IPS DF 6.9 (cell line): Measurements from ENCODE around the gene CHKA.

Experiments used
- DNase-seq: peaks from one replicate; pipeline ENCODE4 v3.0.0-alpha.2; 2013; ENCODE audit warnings: low read depth, low spot score
- H3K27ac ChIP-seq: one replicate; pipeline ENCODE4 v1.5.1; 2013; ENCODE audit warnings: low read length, control low read depth
- H3K27me3 ChIP-seq: 2 replicates; pipeline ENCODE4 v1.6.1; 2013; ENCODE audit warnings: mild to moderate bottlenecking, low read length; ENCODE audit not compliant: control insufficient read depth, insufficient read depth
- H3K36me3 ChIP-seq: 2 replicates; pipeline ENCODE4 v1.6.1; 2013; ENCODE audit warnings: low read length; ENCODE audit not compliant: control insufficient read depth, insufficient read depth
- H3K4me1 ChIP-seq: 2 replicates; pipeline ENCODE4 v1.6.1; 2013; ENCODE audit warnings: low read length; ENCODE audit not compliant: control insufficient read depth, insufficient read depth
- H3K4me3 ChIP-seq: 2 replicates; pipeline ENCODE4 v1.5.1; 2013; ENCODE audit warnings: mild to moderate bottlenecking, low read length
- H3K9me3 ChIP-seq: 2 replicates; pipeline ENCODE4 v1.6.1; 2013; ENCODE audit warnings: low read length, inconsistent platforms; ENCODE audit not compliant: control insufficient read depth, insufficient read depth
- WGBS: extraction: QIAGEN DNeasy Blood & Tissue Kit; methylation state at CpG from one replicate; pipeline ENCODE4 v1.1.7; 2013; ENCODE audit warnings: mixed read lengths, missing lambda C conversion rate; ENCODE audit not compliant: insufficient read length, insufficient coverage; 5-methylcytosine and 5-hydroxymethylcytosine counted together

The CHKA gene

GRCh38 chr11:68052137-68052873 lies 68.9 kb downstream of the CHKA start:
- Histone ChIP-seq H3K27me3 (no peaks in the 10 kb centered on the region), H3K27ac (no peak overlapping the region), H3K4me1 (no peaks in the 10 kb centered on the region; the same call in 1 of the 2 replicates), H3K9me3 (no peaks in the 10 kb centered on the region), H3K4me3 (no peak overlapping the region), H3K36me3 (peaks cover 12% of the 10 kb centered on the region)
- no peak for DNase-seq
- WGBS = no CpG with 5 or more reads among the region's 15 CpGs

- Histone ChIP-seq H3K9me3 (no peaks in the 10 kb centered on the region), H3K4me1 (no peaks in the 10 kb centered on the region; the same call in 1 of the 2 replicates), H3K27ac (no peak overlapping the region), H3K4me3 (no peak overlapping the region), H3K27me3 (no peaks in the 10 kb centered on the region), H3K36me3 (peaks cover 12% of the 10 kb centered on the region)
- no peak for DNase-seq
- WGBS = no CpG with 5 or more reads among the region's 14 CpGs
These were observed 69.7 kb downstream of the CHKA start for GRCh38 chr11:68051191-68052136.

- no peaks in the 10 kb centered on the region for H3K9me3 ChIP-seq
- H3K36me3 ChIP-seq = peaks cover 12% of the 10 kb centered on the region
- no peak for DNase-seq
- no peaks in the 10 kb centered on the region for H3K27me3 ChIP-seq
- no peaks in the 10 kb centered on the region; the same call in 1 of the 2 replicates for H3K4me1 ChIP-seq
- H3K4me3 ChIP-seq = no peak overlapping the region
- no peak overlapping the region for H3K27ac ChIP-seq
- no CpG with 5 or more reads among the region's 18 CpGs for WGBS
These were observed 70.8 kb downstream of the CHKA start for GRCh38 chr11:68050371-68050841.

- Histone ChIP-seq H3K36me3 (peaks cover 12% of the 10 kb centered on the region), H3K9me3 (no peaks in the 10 kb centered on the region), H3K4me3 (no peak overlapping the region), H3K27me3 (no peaks in the 10 kb centered on the region), H3K4me1 (no peaks in the 10 kb centered on the region; the same call in 1 of the 2 replicates), H3K27ac (no peak overlapping the region)
- no CpG with 5 or more reads among the region's 40 CpGs for WGBS
- DNase-seq = no peak
These were observed 71.4 kb downstream of the CHKA start for GRCh38 chr11:68049509-68050370.

- no peak overlapping the region for H3K4me3 ChIP-seq
- DNase-seq = no peak
- H3K27me3 ChIP-seq = no peaks in the 10 kb centered on the region
- H3K27ac ChIP-seq = no peak overlapping the region
- no peaks in the 10 kb centered on the region; the same call in 1 of the 2 replicates for H3K4me1 ChIP-seq
- H3K36me3 ChIP-seq = peaks cover 7% of the 10 kb centered on the region
- H3K9me3 ChIP-seq = no peaks in the 10 kb centered on the region
- WGBS = no CpG with 5 or more reads among the region's 35 CpGs
These were observed 72.3 kb downstream of the CHKA start for GRCh38 chr11:68048681-68049508.

GRCh38 chr11:68047437-68048290 lies 73.5 kb downstream of the CHKA start:
- Histone ChIP-seq H3K27ac (no peak overlapping the region), H3K4me3 (no peak overlapping the region), H3K27me3 (no peaks in the 10 kb centered on the region), H3K9me3 (no peaks in the 10 kb centered on the region), H3K36me3 (peaks cover 2% of the 10 kb centered on the region; the same call in 1 of the 2 replicates), H3K4me1 (no peaks in the 10 kb centered on the region; the same call in 1 of the 2 replicates)
- no CpG with 5 or more reads among the region's 37 CpGs for WGBS
- DNase-seq = no peak

- Histone ChIP-seq H3K36me3 (no peaks in the 10 kb centered on the region; the same call in 1 of the 2 replicates), H3K27me3 (no peaks in the 10 kb centered on the region)
These were observed 76.3 kb downstream of the CHKA start for GRCh38 chr11:68044898-68045351.

GRCh38 chr11:68044145-68044813 lies 76.9 kb downstream of the CHKA start:
- Histone ChIP-seq H3K36me3 (no peaks in the 10 kb centered on the region; the same call in 1 of the 2 replicates), H3K4me1 (peaks cover 4% of the 10 kb centered on the region), H3K4me3 (no peak overlapping the region), H3K27ac (no peak overlapping the region), H3K9me3 (no peaks in the 10 kb centered on the region), H3K27me3 (no peaks in the 10 kb centered on the region)
- no peak for DNase-seq
- WGBS = no CpG with 5 or more reads among the region's 24 CpGs

More at GRCh38 chr11:68044898-68045351, 76.3 kb downstream of the CHKA start:
- DNase-seq = no peak
- H3K27ac ChIP-seq = no peak overlapping the region
- no CpG with 5 or more reads among the region's 18 CpGs for WGBS
- no peak overlapping the region for H3K4me3 ChIP-seq
- H3K4me1 ChIP-seq = peaks cover 4% of the 10 kb centered on the region
- H3K9me3 ChIP-seq = no peaks in the 10 kb centered on the region
